ENCODE results near the gene ONECUT3.
"Not testable (repeated sequence)": the region's sequence is repeated elsewhere in the genome, so short reads cannot be mapped to it uniquely, and the experiment has no call there.

Gene ONECUT3

GRCh38 chr19:1755467-1756171 is 2.3 kb downstream of the ONECUT3 start:
- DNase-seq (ENCODE audit: low read depth in 4 of 4, low spot score in 1 of 4): no peak

- no peak for DNase-seq (ENCODE audit: low read depth in 4 of 4, low spot score in 1 of 4)
These were observed 3.0 kb downstream of the ONECUT3 start for GRCh38 chr19:1756264-1756663.

GRCh38 chr19:1756705-1757465 is 3.6 kb downstream of the ONECUT3 start:
- DNase-seq (ENCODE audit: low read depth in 4 of 4, low spot score in 1 of 4): no peak

DNA sequence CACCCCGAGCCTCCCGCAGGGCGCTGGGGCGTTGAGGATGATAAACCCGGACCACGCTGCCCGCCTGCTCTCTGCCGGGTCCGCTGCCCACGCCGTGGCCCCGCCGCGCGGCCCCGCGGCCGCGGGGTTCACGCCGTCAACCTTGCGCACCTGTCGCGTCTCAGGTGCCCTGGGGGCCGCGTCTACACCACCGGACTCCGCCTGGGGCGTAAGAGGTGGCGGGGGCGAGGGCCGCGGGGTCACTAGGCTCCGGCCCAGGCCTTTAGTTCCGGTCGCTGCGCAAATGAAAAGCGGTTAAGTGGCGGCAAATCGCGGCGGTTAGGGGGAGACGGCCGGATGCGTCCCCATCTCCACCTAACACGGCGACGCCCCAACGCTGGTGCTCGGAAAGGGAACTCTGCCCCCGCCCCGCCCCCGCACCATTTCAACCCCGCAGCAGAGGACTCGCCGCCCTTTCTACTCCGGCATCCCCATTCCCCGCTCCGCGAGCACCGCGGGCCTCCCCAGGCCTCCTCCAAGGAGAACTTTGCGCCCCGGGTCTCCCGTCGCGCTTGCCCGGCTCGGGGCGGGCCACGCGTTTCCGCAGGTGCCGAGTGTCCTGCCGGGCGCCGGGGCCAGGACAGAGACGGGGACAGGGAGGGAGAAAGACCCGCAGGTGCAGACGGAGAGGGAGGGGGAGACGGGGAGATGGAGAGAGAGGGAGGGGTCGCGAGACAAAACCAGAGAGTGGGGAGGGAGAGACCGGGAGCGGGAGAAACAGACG is 4.3 kb downstream of the ONECUT3 start:
- no peak for DNase-seq (ENCODE audit: low read depth in 4 of 4, low spot score in 1 of 4)

GRCh38 chr19:1758231-1758577 is 4.9 kb downstream of the ONECUT3 start:
- DNase-seq (ENCODE audit: low read depth in 4 of 4, low spot score in 1 of 4): no peak

DNA sequence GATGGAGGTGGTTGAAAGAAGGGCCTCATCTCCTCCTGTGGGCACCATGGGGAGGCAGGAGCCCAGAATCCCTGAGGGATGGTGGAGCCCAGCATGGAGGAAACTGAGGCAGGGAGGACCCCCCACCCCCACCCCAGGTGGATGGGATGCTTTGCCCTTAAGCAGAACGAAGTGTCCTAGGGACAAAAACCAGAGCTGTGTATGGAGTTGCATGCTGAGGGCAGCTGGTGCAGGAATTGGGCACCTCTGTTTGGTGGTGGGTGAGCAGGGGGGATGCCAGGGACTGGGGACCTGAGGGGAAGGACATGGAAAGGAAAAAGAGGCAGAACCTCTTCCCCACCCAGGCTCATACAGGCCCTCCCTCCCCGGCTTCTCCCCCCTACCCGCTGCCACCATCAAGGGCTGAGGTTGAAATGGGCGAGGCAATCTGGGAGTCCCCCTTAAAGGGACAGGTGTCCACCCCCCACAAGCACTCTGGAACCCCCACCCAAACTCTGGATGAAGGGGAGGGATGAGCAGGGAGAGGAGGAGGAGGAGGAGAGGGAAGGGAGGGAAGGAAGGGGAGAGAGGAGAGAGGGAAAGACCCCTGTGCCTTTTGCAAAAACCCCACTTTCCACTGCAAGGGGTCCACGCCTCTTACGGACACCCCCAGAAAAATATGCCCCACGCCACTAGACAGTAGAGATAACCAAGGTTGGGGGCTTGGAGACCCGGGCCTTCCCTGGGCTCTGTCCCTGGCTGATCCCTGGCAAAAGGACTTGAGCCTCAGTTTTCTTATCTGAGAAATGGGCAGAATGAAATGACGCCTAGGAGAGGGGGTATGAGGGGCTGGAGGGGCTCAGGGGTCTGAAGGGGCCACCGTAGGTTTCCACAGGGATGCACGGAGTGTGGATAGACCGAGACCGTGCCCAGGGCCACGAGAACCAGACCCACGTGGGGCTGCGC is 5.9 kb downstream of the ONECUT3 start:
- DNase-seq (ENCODE audit: low read depth in 4 of 4, low spot score in 1 of 4): no peak

- no peak for DNase-seq (ENCODE audit: low read depth in 4 of 4, low spot score in 1 of 4)
These were observed 6.7 kb downstream of the ONECUT3 start for GRCh38 chr19:1760020-1760419.

DNA sequence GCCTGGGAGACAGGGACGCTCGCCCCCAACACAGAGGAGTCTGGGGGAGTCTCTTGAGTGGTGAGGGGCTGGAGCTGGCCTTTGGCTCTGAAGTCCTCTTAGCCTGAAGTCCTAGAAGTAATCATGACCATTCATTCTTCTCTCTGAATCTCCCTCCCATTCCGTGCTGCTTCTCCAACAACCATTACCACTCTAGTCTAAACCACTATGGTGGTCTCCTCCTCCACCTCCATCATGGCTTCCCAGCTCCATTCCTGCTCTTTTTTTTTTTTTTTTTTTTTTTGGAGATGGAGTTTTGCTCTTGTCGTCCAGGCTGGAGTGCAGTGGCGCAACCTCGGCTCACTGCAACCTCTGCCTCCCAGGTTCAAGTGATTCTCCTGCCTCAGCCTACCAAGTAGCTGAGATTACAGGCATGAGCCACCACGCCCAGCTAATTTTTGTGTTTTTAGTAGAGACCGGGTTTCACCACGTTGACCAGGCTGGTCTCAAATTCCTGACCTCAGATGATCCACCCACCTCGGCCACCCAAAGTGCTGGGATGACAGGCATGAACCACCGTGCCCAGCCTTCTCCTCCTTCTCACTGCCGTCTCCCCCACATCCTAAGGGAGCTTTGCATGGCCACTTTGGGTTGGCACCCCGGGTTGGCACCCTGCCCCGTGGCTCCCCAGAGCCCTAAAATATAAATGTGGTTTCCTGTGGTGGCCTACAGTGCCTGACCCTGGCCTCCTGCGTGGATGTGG is 7.7 kb downstream of the ONECUT3 start:
- DNase-seq (ENCODE audit: low read depth in 4 of 4, low spot score in 1 of 4): not testable (repeated sequence)

- no peak for DNase-seq (ENCODE audit: low read depth in 4 of 4, low spot score in 1 of 4)
These were observed 8.4 kb downstream of the ONECUT3 start for GRCh38 chr19:1761528-1762242.

GRCh38 chr19:1762243-1763117 is 9.2 kb downstream of the ONECUT3 start:
- no peak for DNase-seq (ENCODE audit: low read depth in 4 of 4, low spot score in 1 of 4)

- no peak for DNase-seq (ENCODE audit: low read depth in 4 of 4, low spot score in 1 of 4)
These were observed 10.6 kb downstream of the ONECUT3 start for GRCh38 chr19:1763648-1764639.

DNA sequence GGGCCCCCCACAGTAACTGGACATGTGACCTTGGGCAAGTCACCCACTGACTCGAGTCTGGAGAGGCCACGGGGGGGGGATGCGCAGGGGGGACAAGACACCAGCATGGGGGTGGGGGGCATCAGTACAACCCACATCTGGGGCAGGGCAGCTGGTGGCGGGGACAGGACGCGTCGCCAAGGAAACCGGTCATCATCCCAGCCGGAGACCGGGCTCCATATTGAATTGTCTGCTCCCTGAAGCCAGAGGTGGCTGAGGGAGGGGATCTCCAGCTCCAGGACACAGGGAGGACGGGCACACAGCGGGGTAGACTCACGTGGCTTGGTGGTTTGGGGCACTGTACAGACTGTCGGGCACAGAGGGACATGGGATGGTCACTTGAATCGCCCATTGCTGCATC is 11.4 kb downstream of the ONECUT3 start:
- DNase-seq (ENCODE audit: low read depth in 4 of 4, low spot score in 1 of 4): no peak

GRCh38 chr19:1765232-1765903 is 12.1 kb downstream of the ONECUT3 start:
- DNase-seq (ENCODE audit: low read depth in 4 of 4, low spot score in 1 of 4): no peak

DNA sequence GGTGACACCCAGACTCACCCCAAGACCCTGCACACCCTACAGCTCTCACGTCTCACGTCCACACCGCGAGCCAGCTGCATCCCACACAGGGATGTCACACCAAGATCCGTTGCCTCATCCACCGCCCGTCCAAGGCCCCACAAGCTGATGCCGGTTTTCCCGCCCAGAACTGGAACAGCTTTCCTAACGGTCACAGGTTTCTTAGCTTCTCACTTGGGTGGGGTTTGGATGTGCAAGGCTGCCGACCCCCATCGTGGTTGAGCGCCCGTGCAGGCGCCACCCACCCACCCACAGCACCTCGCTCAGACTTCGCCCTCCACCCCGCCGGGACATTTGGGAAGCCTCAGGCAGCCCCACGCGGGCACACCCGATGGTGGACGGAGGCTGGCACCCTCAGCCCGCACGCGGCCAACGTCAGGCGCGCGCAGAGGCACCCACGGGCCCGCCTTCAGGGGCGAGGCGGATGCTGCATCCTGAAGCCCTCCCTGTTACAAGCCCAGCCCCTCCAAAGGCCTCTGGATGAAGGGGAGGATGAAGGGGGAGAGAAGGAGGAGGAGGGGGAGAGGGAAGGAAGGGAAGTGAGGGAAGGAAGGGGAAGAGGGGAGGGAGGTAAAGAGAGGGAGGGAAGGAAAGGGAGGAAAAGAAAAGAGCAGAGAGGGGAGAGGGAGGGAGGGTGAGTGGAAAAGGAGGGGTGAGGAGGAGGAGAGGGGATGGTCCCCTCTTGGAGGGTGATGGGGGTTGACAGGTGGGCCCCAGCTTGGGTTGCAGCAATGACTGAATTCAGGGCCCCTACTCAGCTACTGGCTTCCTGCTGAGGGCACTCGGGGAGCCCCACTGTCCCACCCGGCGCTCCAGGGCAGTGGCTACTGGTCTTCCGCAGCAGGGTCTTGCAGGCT is 12.8 kb downstream of the ONECUT3 start:
- DNase-seq (ENCODE audit: low read depth in 4 of 4, low spot score in 1 of 4): no peak

- no peak for DNase-seq (ENCODE audit: low read depth in 4 of 4, low spot score in 1 of 4)
These were observed 13.6 kb downstream of the ONECUT3 start for GRCh38 chr19:1766800-1767352.

Measured in stimulated activated CD4-positive, alpha-beta T cell treated with anti-CD3 and anti-CD28 coated beads, Interleukin-1b, Interleukin-23, amount 100 ng/mL, for 24 hours (primary cell).